Stomach (tissue), 9 donors: ENCODE results near the gene RNF113B. TPM values are rescaled to one million over a fixed set of nuclear protein-coding genes. Genes with fewer than 3 reads are reported as not detected.
A peak's percentile ranks its signal among the peaks of the same experiment; 100 is the strongest.

Experiments used
- DNase-seq, 2 donors: peaks; one replicate each; pipeline versions ENCODE4 v3.0.0 to v3.0.0-alpha.2; 2013 to 2019
- H3K27ac ChIP-seq, 5 donors: fragments of 200-600 bp in 4 of 5; sonication (generic) in 4 of 5; one replicate each; pipeline ENCODE4 v1.5.1; 2013 to 2019; ENCODE audit warnings: mild to moderate bottlenecking in 1 of 5, moderate library complexity in 1 of 5
- H3K27me3 ChIP-seq, 3 donors: fragments of 200-600 bp; sonication (generic); one replicate each; pipeline ENCODE4 v1.5.1; 2017 to 2019; ENCODE audit warnings: mixed run types in 1 of 3
- H3K36me3 ChIP-seq, 4 donors: fragments of 200-600 bp; sonication (generic); 1 replicate in 3 of 4; 2 replicates in 1 of 4; pipeline ENCODE4 v1.5.1; 2016 to 2019
- H3K4me1 ChIP-seq, 4 donors: fragments of 200-600 bp; sonication (generic); one replicate each; pipeline ENCODE4 v1.5.1; 2016 to 2019
- H3K4me3 ChIP-seq, 4 donors: fragments of 200-600 bp; sonication (generic) in 3 of 4; one replicate each; pipeline ENCODE4 v1.5.1; 2016 to 2019; ENCODE audit warnings: mild to moderate bottlenecking in 1 of 4
- H3K9me3 ChIP-seq, 4 donors: fragments of 200-600 bp; sonication (generic); one replicate each; pipeline ENCODE4 v1.5.1; 2016 to 2019
- EP300 ChIP-seq: sonication (generic); formaldehyde crosslinking; IDR thresholded peaks from one replicate; pipeline ENCODE4 v1.6.1; 2017; ENCODE audit warnings: antibody characterized with exemption
- POLR2A ChIP-seq, 4 donors: fragments of 450-650 bp; IDR thresholded peaks; one replicate each; pipeline ENCODE4 v1.6.1; 2016; ENCODE audit warnings: antibody characterized with exemption in 4 of 4, control low read depth in 2 of 4, mild to moderate bottlenecking in 1 of 4, moderate library complexity in 1 of 4
- POLR2AphosphoS5 ChIP-seq, 3 donors: sonication (generic); formaldehyde crosslinking; IDR thresholded peaks; one replicate each; pipeline ENCODE4 v1.6.1; 2016; ENCODE audit warnings: antibody characterized with exemption in 3 of 3
- WGBS, 5 donors: extraction: QIAGEN DNeasy Blood & Tissue Kit in 3 of 5; methylation state at CpG; one replicate each; pipeline versions ENCODE4 v1.1.5 to v1.1.7; 2013 to 2018; 5-methylcytosine and 5-hydroxymethylcytosine counted together
- intact Hi-C: fragments of 100-400 bp; cut with DNase I; formaldehyde crosslinking; loops from one replicate; pipeline ENCODE4 v1.15.1; 2023; ENCODE audit warnings: low total_unique reads
- polyA plus RNA-seq, 3 donors: library from polyadenylated mRNA; stranded (reverse); fragments of 200-250 nt; gene quantifications; one replicate each; pipeline ENCODE4 v1.2.3, GENCODE V29; 2013
- total RNA-seq, 5 donors: library from RNA; depleted of rRNA; stranded (reverse); fragments of >200 nt; gene quantifications; one replicate each; pipeline versions ENCODE4 v1.1.0 to v1.2.3, GENCODE V29; 2014 to 2016
- TF ChIP-seq, protein P1 (sequence below), 7 experiments: fragments of 450-650 bp in 4 of 7; fragments of 200-600 bp in 3 of 7; sonication (generic) in 3 of 7; IDR thresholded peaks; one replicate each; pipeline ENCODE4 v1.5.1; 2016 to 2019; ENCODE audit warnings: antibody characterized with exemption in 7 of 7, control low read depth in 2 of 7, mild to moderate bottlenecking in 1 of 7
- donor health status: healthy with polysubstance abuse.
- donor health status: Bipolar disorder and iron deficiency.
- donor health status: healthy.

RNF113B gene
- total and polyA plus RNA-seq, 8 donors = not detected

- peak in 1 of 2 donors; percentile 44 for DNase-seq
- H3K27ac ChIP-seq = peak overlapping the region in 3 of 5 donors; percentile 7 to 35 (median 16)
- no peaks in the 10 kb centered on the region for H3K27me3 ChIP-seq
- no peaks in the 10 kb centered on the region for H3K36me3 ChIP-seq
- no peaks in the 10 kb centered on the region for H3K9me3 ChIP-seq
- 36 to 65% (median 54%) methylated on average over 10 of the region's 10 CpGs for WGBS, 5 donors
- no peak overlapping the region for H3K4me3 ChIP-seq
- H3K4me1 ChIP-seq = peaks cover 7 to 70% (median 41%) of the 10 kb centered on the region in 4 donors
- intact Hi-C loops = no loop called here
- TF ChIP-seq POLR2A (IDR thresholded peaks at IDR 0.05) (no peak), EP300 (no peak), POLR2AphosphoS5 (IDR thresholded peaks at IDR 0.05) (no peak)
- TF ChIP-seq, protein P1, sequence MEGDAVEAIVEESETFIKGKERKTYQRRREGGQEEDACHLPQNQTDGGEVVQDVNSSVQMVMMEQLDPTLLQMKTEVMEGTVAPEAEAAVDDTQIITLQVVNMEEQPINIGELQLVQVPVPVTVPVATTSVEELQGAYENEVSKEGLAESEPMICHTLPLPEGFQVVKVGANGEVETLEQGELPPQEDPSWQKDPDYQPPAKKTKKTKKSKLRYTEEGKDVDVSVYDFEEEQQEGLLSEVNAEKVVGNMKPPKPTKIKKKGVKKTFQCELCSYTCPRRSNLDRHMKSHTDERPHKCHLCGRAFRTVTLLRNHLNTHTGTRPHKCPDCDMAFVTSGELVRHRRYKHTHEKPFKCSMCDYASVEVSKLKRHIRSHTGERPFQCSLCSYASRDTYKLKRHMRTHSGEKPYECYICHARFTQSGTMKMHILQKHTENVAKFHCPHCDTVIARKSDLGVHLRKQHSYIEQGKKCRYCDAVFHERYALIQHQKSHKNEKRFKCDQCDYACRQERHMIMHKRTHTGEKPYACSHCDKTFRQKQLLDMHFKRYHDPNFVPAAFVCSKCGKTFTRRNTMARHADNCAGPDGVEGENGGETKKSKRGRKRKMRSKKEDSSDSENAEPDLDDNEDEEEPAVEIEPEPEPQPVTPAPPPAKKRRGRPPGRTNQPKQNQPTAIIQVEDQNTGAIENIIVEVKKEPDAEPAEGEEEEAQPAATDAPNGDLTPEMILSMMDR (IDR thresholded peaks at IDR 0.05) = no peak
Measured at GRCh38 chr13:98195054-98195791, 18.2 kb upstream of the RNF113B start.

DNA sequence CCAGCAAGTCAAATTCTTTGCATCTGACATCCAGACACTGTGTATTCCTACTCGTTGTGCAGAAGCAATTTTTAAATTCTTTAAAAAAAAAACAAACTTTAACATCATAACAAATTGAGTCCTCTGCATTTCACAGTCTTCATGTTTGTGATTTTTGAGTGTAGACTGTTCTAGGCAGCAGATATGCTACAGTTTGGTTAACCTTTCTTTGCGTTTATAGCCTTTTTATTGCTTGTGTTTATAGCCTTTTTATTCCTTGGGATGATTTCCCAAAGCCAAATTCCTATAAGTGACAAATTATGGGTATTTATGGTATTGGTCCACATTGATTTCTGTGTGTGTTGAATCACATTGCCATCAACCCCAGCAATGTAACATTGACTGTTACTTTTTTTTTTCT, 14.9 kb upstream of the RNF113B start:
- Histone ChIP-seq H3K27ac (peak overlapping the region in 1 of 5 donors; percentile 28), H3K36me3 (no peaks in the 10 kb centered on the region), H3K9me3 (no peaks in the 10 kb centered on the region), H3K4me3 (no peak overlapping the region), H3K27me3 (no peaks in the 10 kb centered on the region), H3K4me1 (peaks cover 22 to 81% (median 47%) of the 10 kb centered on the region in 4 donors)
- intact Hi-C loops = no loop called here
- no peak for DNase-seq
- 29 to 80% (median 72%) methylated on average over 2 of the region's 2 CpGs for WGBS, 5 donors
- TF ChIP-seq POLR2AphosphoS5 (IDR thresholded peaks at IDR 0.05) (no peak), EP300 (no peak)

DNA sequence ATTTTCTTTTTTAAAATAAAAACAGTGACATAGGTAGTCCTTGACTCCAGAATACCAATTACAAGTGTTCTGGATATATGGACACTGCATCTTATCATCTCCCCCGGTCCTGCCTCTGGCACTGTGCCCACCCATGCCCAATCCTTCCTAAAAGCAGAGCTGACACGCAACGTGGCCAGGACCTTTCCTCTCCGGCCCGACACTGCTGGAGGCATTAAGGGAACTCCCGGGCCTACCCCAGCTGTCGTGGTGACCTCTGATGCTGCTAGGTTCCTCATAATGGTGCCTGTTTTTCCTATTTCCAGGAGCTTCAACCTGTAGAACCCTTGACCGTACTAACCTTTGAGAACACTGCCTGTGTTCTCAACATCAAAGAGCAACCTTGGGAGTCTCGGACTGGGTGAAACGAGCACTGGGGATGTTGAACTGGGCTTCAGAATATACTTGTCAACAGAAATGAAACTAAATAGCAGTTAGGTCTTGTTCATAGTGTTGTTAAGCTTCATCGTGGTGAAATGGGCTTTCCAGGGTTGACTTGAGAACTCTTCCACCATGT, 13.9 kb upstream of the RNF113B start:
- no peak for TF ChIP-seq POLR2A (IDR thresholded peaks at IDR 0.05)
- TF ChIP-seq, protein P1 (IDR thresholded peaks at IDR 0.05) = no peak
- TF ChIP-seq POLR2AphosphoS5 (IDR thresholded peaks at IDR 0.05) = no peak
- TF ChIP-seq EP300 = no peak
- H3K4me1 ChIP-seq = peaks cover 22 to 75% (median 46%) of the 10 kb centered on the region in 4 donors
- peak overlapping the region in 1 of 5 donors; percentile 28 for H3K27ac ChIP-seq
- H3K36me3 ChIP-seq = no peaks in the 10 kb centered on the region
- DNase-seq = no peak
- intact Hi-C loops = no loop called here
- WGBS, 5 donors = 65 to 80% (median 72%) methylated on average over 11 of the region's 11 CpGs
- no peaks in the 10 kb centered on the region for H3K9me3 ChIP-seq
- H3K27me3 ChIP-seq = no peaks in the 10 kb centered on the region
- no peak overlapping the region for H3K4me3 ChIP-seq

GRCh38 chr13:98189841-98190505, 12.9 kb upstream of the RNF113B start:
- no peak for DNase-seq
- intact Hi-C loops = no loop called here
- no peak overlapping the region for H3K4me3 ChIP-seq
- TF ChIP-seq POLR2A (IDR thresholded peaks at IDR 0.05) = no peak
- TF ChIP-seq POLR2AphosphoS5 (IDR thresholded peaks at IDR 0.05) = no peak
- no peak for TF ChIP-seq EP300
- TF ChIP-seq, protein P1 (IDR thresholded peaks at IDR 0.05) = no peak
- no peaks in the 10 kb centered on the region for H3K27me3 ChIP-seq
- peaks cover 15 to 65% (median 41%) of the 10 kb centered on the region in 4 donors for H3K4me1 ChIP-seq
- H3K9me3 ChIP-seq = no peaks in the 10 kb centered on the region
- H3K27ac ChIP-seq = no peak overlapping the region
- no peaks in the 10 kb centered on the region for H3K36me3 ChIP-seq
- WGBS, 5 donors = 41 to 50% (median 43%) methylated on average over 4 of the region's 4 CpGs
